Neural crest cell (in vitro differentiated cells): Measurements from ENCODE around the gene KEL. TPM values are rescaled to one million over a fixed set of nuclear protein-coding genes. Genes with fewer than 3 reads are reported as not detected.

ENCODE experiments used
- DNase-seq: peaks from one replicate; pipeline ENCODE4 v3.0.0; 2021; ENCODE audit warnings: low read depth, mixed read lengths, low spot score
- H3K27ac Mint-ChIP-seq: one replicate; pipeline ENCODE4 v1.8.0; 2021; ENCODE audit warnings: mild to moderate bottlenecking, mixed read lengths; ENCODE audit not compliant: unreplicated experiment
- H3K27me3 Mint-ChIP-seq: 2 replicates; pipeline ENCODE4 v1.8.0; 2021; ENCODE audit warnings: low read depth, mild to moderate bottlenecking, mixed read lengths
- H3K36me3 Mint-ChIP-seq: 2 replicates; pipeline ENCODE4 v1.8.0; 2021; ENCODE audit warnings: low read depth, mild to moderate bottlenecking, mixed read lengths
- H3K4me1 Mint-ChIP-seq: 2 replicates; pipeline ENCODE4 v1.8.0; 2021; ENCODE audit warnings: mixed read lengths
- H3K4me3 Mint-ChIP-seq: one replicate; pipeline ENCODE4 v1.8.0; 2021; ENCODE audit warnings: mild to moderate bottlenecking, mixed read lengths
- H3K9me3 Mint-ChIP-seq: 2 replicates; pipeline ENCODE4 v1.8.0; 2021; ENCODE audit warnings: mixed read lengths
- CTCF ChIP-seq: fragments of 200-600 bp; sonication (generic); conservative IDR thresholded peaks from 2 replicates; pipeline ENCODE4 v1.5.0; 2021; ENCODE audit warnings: antibody characterized with exemption, mild to moderate bottlenecking
- total RNA-seq: library from RNA; stranded (reverse); gene quantifications from 2 replicates; pipeline ENCODE4 v1.2.1, GENCODE V29; 2021

KEL gene
- total RNA-seq, 1 donor from 2014 or later = 1.4 TPM

GRCh38 chr7:142894985-142895593, 67.1 kb downstream of the KEL start:
- Mint-ChIP-seq H3K9me3 (peaks cover 3% of the 10 kb centered on the region), H3K36me3 (no peaks in the 10 kb centered on the region), H3K4me1 (peaks cover 6% of the 10 kb centered on the region), H3K4me3 (no peak overlapping the region), H3K27me3 (peaks cover 16% of the 10 kb centered on the region), H3K27ac (peak overlapping the region; percentile 89)
- TF ChIP-seq CTCF = no peak
- no peak for DNase-seq

- no peak for DNase-seq
Measured at GRCh38 chr7:142894112-142894984, 67.8 kb downstream of the KEL start.

GRCh38 chr7:142892951-142893350, 69.2 kb downstream of the KEL start:
- Mint-ChIP-seq H3K27me3 (peaks cover 4% of the 10 kb centered on the region), H3K9me3 (peaks cover 3% of the 10 kb centered on the region)

More at GRCh38 chr7:142894112-142894984, 67.8 kb downstream of the KEL start:
- TF ChIP-seq CTCF = no peak
- H3K36me3 Mint-ChIP-seq = no peaks in the 10 kb centered on the region
- peak overlapping the region; percentile 89 for H3K27ac Mint-ChIP-seq
- peaks cover 3% of the 10 kb centered on the region for H3K9me3 Mint-ChIP-seq
- peaks cover 9% of the 10 kb centered on the region for H3K27me3 Mint-ChIP-seq
- H3K4me1 Mint-ChIP-seq = peaks cover 11% of the 10 kb centered on the region
- no peak overlapping the region for H3K4me3 Mint-ChIP-seq

GRCh38 chr7:142891490-142892082, 70.6 kb downstream of the KEL start:
- H3K4me1 Mint-ChIP-seq = peaks cover 17% of the 10 kb centered on the region

More at GRCh38 chr7:142892951-142893350, 69.2 kb downstream of the KEL start:
- Mint-ChIP-seq H3K27ac (no peak overlapping the region), H3K36me3 (no peaks in the 10 kb centered on the region), H3K4me1 (peaks cover 13% of the 10 kb centered on the region), H3K4me3 (no peak overlapping the region)
- no peak for TF ChIP-seq CTCF
- no peak for DNase-seq

More at GRCh38 chr7:142891490-142892082, 70.6 kb downstream of the KEL start:
- Mint-ChIP-seq H3K4me3 (no peak overlapping the region), H3K27ac (no peak overlapping the region), H3K27me3 (peaks cover 4% of the 10 kb centered on the region), H3K9me3 (peaks cover 7% of the 10 kb centered on the region), H3K36me3 (no peaks in the 10 kb centered on the region)
- no peak for DNase-seq
- TF ChIP-seq CTCF = no peak

Other genes with a start within 250 kb of the KEL start
- gene PRSS1, start 212.9 kb downstream of the KEL start, total RNA-seq = not detected in 2 replicates
- gene PRSS2, start 191.4 kb downstream of the KEL start, total RNA-seq = not detected in 2 replicates
- gene EPHB6, start 107.3 kb downstream of the KEL start, total RNA-seq = 12.3 and 12.5 TPM in 2 replicates
- gene TRPV6, start 76.6 kb downstream of the KEL start, total RNA-seq = 0.07 and 0.16 TPM in 2 replicates
- 0.07 TPM in 1 of 2 replicates, not detected in the other for gene TRPV5, start 28.6 kb downstream of the KEL start, total RNA-seq
- not detected in 2 replicates for gene LLCFC1, start 22.9 kb downstream of the KEL start, total RNA-seq
- not detected in 2 replicates for gene OR9A2, start 64.8 kb upstream of the KEL start, total RNA-seq
- gene OR6V1, start 90.0 kb upstream of the KEL start, total RNA-seq = not detected in 2 replicates
- gene PIP, start 169.7 kb upstream of the KEL start, total RNA-seq = not detected in 2 replicates
- gene TAS2R39, start 221.1 kb upstream of the KEL start, total RNA-seq = not detected in 2 replicates